AG20443 (cell line): Measurements from ENCODE around the gene KDM4C.
A peak's percentile ranks its signal among the peaks of the same experiment; 100 is the strongest.
"Not testable (repeated sequence)": the region's sequence is repeated elsewhere in the genome, so short reads cannot be mapped to it uniquely, and the experiment has no call there.

Experiments
- DNase-seq: peaks from one replicate; pipeline ENCODE4 v3.0.0; 2012; ENCODE audit warnings: low spot score, mixed read lengths

KDM4C gene

DNA sequence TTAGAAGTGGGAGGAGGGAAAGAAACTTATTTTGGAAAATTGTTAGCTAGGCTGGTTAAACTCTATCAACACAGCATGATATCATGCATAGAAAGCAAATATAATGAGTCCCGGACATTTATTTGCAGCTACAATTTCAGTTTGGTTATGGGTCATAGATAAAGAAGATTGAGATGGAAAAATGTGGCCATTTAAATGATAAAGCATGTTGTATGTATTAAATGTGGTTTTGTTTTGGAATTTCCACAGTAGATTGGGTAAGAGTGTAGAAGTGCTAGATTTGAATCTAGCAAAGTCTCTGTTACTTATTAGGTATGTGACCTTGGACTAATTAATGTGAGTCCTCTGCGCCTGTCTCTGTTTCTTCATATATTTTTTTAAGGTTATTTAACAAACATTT lies 217.4 kb downstream of the KDM4C start:
- no peak for DNase-seq

DNA sequence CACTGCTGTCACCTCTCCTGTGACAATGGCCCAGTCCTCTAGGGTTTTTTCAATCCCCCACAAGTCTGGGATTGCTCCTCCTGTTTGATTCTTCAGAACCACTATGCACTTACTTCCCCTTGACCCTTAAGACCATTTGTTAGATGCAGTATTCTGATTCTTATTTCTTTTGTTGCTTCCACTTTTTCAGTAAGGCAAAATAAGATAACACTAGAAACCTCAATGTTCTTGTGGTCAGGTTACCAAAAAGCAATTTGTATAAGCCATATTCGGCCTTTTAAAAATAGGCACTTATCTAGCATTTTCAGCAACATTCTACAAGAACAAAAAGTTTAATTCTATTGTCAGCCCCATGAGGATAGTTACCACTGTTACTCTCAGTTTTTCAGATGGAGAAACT lies 220.0 kb downstream of the KDM4C start:
- DNase-seq: no peak

DNA sequence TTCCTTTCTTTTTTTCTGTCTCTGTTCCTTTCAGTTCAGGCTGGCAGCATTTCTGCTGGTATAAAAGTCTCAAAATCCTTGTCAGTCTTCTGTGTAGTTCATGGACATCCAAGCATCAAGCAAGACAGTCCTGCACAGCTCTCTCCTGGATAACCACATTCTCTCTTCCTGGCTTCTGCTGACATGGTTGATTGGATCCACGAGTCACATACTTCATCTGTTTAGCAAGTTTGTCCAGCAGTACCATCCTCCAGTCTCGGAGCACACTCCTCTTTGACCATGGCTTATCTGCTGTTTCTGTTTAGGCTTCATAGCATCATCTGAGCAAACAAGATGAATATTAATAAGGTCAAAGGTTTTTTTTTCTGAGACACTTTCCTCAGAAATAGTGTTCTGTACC lies 220.8 kb downstream of the KDM4C start:
- DNase-seq: no peak

DNA sequence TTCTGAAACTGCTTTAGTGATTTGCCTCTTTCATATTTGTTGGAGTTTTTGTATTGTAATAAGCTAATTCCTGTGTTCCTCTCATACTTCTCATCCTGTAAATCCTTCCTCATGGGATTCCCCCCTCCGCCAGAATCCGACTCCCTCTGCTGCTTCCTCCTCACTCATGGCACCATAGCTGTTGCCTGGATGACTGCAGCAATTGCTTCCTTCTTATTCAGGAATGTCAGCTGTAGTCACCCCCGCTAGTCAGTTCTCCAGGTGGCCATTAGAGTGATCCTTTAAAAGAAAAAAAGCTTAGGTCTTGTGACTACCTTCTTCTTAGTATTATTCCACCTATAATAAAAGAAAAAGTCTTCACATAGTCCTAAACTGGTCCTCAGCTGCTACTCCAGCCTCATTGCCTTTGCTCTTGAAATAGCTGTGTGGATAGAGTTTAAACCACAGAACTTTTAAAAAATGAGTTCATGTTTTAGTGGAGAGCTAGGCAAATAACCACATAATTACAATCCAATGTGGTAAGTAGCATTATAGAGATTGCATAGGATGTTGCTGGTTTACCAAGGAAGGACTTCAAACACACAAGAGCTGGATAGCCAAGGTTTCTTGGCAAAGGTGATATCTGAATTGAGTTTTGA lies 227.3 kb downstream of the KDM4C start:
- DNase-seq: no peak

DNA sequence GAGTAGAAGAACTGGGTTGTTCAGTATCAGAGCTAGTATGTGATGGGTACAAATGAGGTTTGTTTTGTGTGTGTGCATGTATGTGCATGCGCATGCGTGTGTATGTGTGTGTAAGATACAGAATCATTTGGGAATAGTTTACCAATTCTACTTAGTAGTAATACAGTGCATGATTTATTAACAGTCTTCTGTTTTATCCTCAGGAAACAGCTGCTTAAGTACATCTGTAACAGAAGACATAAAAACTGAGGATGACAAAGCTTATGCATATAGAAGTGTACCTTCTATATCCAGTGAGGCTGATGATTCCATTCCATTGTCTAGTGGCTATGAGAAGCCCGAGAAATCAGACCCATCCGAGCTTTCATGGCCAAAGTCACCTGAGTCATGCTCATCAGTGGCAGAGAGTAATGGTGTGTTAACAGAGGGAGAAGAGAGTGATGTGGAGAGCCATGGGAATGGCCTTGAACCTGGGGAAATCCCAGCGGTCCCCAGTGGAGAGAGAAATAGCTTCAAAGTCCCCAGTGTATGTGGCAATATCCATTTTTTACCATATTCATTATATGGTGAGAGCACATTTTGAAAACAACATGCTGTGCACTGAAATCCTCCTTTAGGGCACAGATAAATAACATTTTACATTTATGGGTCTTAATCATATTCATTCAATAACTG lies 228.5 kb downstream of the KDM4C start:
- no peak for DNase-seq

DNA sequence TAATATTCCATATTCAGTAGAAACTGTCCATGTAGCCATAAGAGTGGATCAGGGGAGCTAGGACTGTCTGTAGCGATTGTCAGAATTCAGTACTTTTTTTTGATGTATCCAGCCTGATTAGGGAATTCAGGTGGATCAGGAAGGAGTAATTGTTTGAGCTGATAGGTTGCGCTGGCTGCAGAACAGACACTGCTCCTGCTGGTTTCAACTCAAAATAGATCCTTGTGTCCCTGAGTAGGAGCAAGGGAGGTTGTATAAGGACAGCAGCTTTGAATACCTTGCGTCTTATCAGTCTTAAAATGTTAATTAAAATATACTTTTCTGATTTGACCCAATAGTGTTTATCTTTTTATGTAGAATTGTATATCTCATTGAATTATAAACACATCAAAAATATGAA lies 229.6 kb downstream of the KDM4C start:
- no peak for DNase-seq

DNA sequence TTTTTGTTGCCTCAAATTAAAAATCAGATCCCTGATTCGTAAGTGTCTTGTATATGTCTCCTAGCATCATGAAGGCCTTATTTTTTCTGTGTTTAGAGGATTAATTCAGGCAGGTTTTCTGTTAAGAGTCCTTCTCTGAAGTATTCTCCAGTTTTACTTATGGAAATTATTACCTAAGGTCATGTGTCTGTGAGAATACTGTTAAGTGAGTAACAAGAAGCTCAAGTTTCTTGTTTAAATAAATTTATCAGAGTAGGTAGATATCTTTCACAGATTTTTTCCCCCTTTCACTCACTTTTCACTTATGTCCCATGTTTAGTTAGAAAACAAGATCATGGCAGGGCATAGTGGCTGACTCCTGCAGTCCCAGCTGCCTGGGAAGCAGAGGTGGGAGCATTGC lies 233.6 kb downstream of the KDM4C start:
- no peak for DNase-seq

DNA sequence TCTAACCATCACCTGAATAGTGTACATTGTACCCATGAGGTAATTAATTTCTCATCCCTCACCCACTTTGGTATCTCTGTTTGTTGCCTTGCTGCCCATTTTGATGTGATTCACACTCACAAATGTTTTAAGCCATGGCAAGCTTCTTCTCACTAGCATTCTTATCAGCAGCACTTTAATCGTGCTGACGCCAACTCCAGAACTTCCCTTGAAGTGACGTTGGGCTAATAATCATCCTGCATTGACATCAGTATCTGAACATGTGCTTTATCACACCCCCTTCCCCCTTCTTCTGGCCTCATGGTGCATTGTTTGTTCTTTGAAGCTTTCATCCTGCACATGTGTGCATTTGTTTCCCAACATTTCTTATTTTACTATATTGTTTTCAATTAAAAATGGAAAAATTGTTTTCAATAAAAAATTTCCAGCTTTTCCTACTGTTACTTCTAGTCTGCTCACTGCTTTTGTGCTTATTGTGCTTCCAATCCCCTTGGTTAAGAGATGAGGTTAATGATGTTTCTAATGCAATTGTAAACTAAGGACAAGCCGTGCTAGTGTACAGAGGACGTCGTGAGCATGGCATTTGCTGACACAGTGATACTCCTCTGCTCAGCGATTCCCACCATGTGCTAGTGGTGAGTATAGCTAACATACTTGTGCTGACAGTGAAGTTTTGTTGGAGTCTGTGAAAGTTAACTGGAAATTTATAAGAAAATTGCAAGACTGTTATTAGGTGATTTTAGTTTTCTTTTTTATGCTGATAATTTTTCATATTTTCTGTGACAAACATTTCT lies 238.5 kb downstream of the KDM4C start:
- DNase-seq: no peak

DNA sequence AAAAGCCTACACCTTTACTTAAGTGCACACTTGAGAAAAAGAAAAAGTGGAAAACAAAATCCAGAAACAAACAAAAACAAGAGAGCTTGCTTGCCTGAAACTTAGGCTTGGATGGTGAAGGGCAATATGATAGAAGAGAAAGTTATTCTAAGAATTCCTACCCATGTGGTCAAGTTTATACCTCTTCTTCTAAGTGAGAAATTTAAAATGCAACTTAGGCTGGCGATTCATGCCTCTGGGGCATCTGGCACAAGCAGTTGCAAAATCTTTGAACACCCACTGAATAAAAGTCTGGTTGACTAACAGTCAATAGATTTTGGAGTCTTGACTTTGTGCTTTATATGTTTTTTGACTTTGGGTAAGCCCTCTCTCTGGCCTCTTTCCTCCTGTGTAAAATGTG lies 239.6 kb downstream of the KDM4C start:
- peak; percentile 25 for DNase-seq

DNA sequence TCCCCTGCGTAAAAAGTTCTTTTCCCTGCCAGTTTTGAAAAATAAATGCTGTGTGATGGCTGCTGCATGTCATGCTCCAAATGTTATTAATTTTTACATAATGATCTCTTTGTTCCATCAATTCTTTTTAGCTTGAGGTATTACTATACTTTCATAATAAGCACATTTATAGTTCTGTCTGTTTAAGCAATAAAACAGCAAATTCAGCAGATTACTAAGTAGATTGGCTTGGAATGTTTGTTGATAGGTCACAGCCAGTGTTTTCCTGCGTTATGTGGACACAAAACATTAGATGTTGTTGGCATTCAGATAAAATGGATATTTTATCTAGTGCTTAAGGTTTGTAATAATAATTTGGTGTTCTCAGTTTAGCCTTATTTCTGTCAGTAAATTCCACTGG lies 242.0 kb downstream of the KDM4C start:
- no peak for DNase-seq

DNA sequence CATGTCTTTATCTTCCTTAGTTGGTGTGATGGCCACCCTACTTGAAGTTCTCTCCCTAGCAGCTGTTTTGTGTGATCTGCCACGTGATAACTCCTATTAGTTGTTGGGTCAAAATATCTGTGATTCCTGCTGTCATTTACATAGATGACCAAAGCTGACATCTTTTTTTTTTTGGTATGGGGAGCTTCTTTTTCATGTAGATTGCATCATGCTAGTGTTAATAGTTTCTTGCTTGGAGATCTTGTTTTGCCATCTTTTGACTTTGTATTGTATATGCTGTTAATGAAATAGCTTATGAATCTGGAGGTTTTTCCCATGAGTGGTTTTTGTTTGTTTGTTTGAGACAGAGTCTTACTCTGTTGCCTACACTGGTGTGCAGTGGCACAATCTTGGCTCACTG lies 243.8 kb downstream of the KDM4C start:
- DNase-seq: no peak

DNA sequence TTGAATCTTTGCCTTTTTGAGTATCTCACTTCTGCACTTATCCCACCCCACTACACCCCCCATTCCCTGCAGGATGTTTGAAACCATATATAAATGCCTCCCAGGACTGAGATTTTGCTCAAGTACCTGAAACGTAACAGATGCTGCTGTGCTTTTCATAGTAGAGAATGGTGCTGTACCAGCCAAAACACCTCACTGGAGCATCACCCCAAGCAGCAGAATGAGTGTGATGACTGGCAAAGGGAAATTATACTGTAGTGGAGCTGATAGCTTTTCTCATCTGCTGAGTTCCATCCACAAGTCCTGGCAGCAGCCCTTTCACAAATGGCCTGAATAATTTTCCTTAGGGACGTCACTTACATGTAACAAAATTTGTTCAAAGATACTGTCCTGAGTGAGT lies 246.1 kb downstream of the KDM4C start:
- DNase-seq: no peak

DNA sequence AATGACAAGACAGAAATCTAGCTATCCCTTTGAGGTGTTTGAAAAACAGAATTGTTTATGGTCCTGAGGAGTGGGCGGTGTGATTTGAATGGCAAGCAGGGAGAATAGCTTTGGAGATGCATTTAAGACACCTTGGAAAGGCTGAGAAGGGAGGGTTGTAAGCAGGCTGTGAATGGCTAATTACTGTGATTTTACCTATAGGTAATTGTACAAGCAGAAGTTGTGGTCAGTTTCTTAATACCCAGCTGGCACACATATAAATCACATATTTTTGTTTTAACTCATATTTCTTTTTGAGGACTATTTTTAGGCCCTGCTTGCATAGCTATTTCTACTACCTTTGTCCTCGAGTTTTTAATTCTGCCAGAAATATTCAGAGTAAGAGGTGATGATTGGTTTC lies 248.6 kb downstream of the KDM4C start:
- no peak for DNase-seq

DNA sequence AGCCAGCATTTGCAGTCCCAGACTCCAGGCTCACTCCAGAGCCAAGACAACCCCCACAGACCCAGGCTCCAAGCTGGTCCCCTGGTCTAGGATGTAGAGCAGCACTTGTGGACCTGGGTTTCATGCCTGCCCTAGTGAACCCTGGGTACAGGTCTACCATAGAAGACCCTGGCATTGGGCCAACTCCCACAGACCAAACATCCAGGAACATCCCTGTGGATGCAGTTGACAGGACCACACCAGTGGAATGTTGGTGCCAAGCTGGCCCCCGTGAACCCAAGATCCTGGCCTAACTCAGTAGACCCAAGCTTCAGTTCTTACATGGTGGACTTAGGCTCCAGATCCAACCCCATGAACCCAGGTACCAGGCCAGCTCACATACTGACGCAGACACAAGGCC lies 250.6 kb downstream of the KDM4C start:
- DNase-seq: no peak

DNA sequence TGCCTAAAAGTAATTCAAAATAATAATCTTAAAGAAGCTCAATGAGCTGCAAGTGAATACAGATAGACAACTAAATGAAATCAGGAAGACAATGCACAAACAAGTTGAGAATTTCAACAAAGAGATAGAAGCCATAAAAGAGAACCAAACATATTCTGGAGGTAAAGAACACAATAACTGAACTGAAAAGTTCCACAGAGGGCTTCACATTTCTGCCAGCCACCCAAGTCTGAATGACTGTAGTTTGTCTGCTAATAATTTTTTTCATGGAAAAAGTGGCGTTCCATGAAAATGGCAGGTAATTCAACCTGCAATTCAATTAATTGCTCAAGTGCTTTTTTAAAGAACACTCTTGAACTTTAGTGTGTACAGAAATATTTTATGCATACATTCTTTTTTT lies 251.3 kb downstream of the KDM4C start:
- DNase-seq: no peak

DNA sequence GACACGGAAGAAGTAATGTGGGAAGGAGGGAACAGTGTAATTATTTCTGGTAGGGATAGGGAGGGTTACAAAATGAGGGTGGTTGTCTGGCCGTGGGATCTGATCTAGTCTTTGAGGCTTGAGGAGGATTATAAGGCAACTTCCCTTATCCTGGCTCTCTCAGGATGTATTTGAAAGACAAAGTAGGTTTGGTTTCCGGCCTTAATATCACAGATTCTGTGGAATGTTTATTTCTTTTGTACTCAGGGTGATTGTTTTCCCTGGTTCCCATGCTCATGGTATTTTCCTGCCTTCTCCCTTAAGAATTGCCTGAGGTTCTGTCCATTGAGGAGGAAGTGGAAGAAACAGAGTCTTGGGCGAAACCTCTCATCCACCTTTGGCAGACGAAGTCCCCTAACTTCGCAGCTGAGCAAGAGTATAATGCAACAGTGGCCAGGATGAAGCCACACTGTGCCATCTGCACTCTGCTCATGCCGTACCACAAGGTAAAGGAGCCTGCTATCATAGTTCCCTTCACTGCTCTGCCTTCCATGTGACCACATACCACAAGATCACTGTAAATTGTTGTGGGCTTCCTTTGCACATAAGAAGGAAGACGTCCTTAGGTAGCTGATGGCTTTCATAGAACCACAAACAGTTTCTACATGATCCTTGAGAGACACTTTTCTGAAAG lies 253.8 kb downstream of the KDM4C start:
- no peak for DNase-seq

DNA sequence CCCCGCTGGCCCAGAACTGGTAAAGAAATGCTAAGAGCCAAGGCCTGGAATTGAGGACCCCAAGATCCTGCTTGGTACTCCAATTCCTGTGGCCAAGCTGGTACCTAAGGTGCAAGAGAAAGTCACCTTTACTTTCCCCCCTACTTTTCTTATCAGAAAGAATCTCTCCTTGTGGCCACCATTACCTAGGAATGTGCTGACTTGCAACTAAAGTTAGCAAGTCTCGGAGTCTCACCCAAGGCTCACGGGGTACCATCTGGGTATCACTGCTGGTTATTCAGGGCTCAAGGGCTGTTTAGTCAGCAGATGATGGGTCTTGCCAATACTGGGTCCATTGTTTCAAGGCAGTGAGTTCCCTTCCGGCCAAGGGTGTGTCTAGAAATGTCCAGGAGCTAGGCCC lies 270.2 kb downstream of the KDM4C start:
- no peak for DNase-seq

DNA sequence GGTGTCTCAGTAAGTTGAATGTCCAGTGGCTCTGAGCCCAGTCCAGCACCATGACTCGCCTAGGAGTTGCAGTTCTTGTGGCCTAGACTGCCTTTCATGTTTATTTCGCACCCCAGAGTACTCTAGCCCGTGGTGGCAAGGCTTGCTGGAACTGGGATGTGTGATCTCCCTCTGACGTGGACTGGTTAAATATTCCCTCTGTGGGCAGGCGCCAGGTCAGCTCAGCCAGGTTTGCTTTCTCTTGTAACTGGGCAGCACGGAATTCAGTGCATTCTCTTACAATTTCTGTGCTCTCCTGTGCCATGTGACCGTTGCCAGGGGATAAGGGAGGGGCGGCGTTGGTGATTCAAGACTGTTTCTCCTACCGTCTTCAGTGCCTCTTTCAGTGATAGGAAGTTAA lies 270.8 kb downstream of the KDM4C start:
- no peak for DNase-seq

DNA sequence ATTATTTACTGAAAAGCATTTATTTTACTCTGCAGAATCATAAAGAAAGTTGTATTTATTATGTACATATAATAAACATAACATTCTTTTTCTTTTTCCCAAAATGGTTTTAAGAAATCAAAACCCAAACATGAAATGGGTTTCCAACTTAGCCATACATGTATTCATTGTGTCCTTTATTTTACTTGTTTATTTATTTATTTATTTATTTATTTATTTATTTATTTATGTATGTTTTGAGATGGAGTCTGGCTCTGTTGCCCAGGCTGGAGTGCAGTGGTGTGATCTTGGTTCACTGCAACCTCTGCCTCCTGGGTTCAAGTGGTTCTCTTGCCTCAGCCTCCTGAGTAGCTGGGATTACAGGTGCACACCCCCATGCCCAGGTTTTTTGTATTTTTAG lies 273.2 kb downstream of the KDM4C start:
- not testable (repeated sequence) for DNase-seq

DNA sequence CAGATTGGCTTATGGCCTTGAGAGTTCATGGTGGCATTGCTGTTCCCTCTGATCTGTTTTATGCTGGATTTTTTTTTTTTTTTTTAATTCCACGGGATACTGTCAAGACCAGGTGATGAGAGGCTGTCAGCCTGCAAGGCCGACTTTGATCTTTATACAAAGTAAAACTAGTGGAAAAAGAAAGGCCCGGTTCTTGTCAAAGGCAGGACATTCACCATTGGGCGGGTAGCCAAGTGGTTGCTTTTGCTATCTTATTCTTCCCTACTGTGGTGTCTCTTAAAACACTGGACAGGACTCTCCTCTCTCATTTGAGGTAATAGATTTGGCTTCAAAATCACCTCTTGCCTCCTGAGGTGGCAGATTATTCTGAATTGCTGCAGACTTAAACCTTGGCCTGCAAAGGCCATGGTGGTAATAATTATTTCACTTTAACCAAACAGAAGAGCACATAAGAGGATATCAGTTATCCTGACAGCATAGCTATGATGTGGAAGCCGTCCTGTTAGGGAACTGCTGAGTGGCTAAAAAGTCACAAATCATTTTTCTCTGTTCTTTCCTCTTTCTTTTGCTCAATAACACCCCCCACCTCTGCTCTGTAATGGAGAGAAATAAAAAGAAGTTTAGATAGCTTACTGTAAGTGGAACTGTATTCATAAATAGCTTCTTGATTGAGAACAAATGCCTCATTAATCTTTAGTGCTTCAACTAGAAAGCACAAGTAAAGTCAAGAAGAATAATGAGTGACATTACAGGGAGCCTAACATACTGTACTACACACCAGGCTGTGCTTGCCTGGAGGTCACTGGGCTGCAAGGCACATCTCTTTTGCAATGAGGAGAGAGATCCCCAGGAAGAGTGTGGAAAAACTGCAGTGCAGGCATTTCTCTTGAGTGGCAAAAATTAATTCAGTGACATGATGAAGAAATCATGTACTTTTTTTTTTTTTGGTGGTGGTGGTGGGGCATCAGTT lies 275.6 kb downstream of the KDM4C start:
- no peak for DNase-seq

DNA sequence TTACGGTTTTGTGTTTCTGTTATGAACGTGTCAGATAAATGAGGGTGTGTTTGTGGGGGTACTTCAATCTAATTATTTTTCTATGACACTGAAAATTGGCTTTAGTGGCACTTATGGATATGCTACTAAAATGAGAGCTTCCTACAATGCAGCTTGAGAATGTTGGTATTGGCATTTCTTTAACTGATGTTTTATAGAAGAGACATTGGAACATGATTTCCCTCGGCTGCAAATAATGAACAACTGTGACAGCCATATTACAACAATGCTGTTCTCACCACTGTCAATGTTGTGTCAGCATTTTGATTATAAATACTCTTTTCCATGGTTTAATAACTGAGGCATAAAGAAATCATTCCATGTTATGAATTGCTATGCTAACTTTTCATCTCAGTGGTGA lies 279.4 kb downstream of the KDM4C start:
- DNase-seq: no peak

DNA sequence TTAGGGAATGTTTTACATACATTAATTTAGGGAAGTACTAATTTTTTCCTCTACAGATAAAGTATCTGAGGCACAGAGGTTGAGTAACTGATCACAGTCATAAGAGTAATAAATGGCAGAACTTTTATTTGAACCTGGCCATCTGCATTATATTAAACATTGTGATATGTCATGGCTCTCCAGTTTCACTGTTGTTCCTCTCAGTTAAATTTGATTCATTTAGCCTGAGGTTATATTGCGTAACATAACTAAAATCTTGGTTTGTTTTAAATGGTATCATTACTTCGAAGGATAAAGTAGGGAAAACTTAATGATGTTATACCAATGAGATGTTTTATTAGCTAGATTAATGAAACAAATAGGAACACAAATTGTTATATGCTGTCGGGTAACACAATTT lies 284.4 kb downstream of the KDM4C start:
- no peak for DNase-seq
